Fibroblast of lung (primary cell): Measurements from ENCODE around the gene RBM45. TPM values are rescaled to one million over a fixed set of nuclear protein-coding genes. Genes with fewer than 3 reads are reported as not detected.

Source experiments
- DNase-seq, 2 donors: peaks; one replicate each; pipeline versions ENCODE4 v3.0.0 to v3.0.0-alpha.2; 2010; ENCODE audit warnings: low read depth in 2 of 2
- H2AFZ ChIP-seq: 2 replicates; pipeline ENCODE4 v1.5.1; 2012; ENCODE audit warnings: low read length, control low read depth, inconsistent platforms
- H3K27ac ChIP-seq: 2 replicates; pipeline ENCODE4 v1.5.1; 2011; ENCODE audit warnings: low read length, control low read depth; ENCODE audit not compliant: insufficient read depth
- H3K27me3 ChIP-seq: 2 replicates; pipeline ENCODE4 v1.5.1; 2011; ENCODE audit warnings: mild to moderate bottlenecking, low read length; ENCODE audit not compliant: control insufficient read depth, insufficient read depth
- H3K36me3 ChIP-seq: 2 replicates; pipeline ENCODE4 v1.5.1; 2011; ENCODE audit warnings: low read length; ENCODE audit not compliant: control insufficient read depth, insufficient read depth
- H3K4me1 ChIP-seq: 2 replicates; pipeline ENCODE4 v1.5.1; 2011; ENCODE audit warnings: low read length; ENCODE audit not compliant: control insufficient read depth, insufficient read depth; ENCODE audit errors: extremely low read depth
- H3K4me2 ChIP-seq: 2 replicates; pipeline ENCODE4 v1.5.1; 2011; ENCODE audit warnings: low read length, control low read depth; ENCODE audit not compliant: insufficient read depth; ENCODE audit errors: extremely low read depth
- H3K4me3 ChIP-seq, 4 experiments: fragments of 200-600 bp in 1 of 4; sonication (generic) in 1 of 4; replicated peaks in 1 of 4; 2 replicates each; pipeline ENCODE4 v1.5.1; 2011 to 2016; ENCODE audit warnings: low read length in 4 of 4, low read depth in 3 of 4, mild to moderate bottlenecking in 3 of 4, control low read depth in 2 of 4, inconsistent platforms in 1 of 4, mixed read lengths in 1 of 4; ENCODE audit not compliant: insufficient read depth in 1 of 4; ENCODE audit errors: control extremely low read depth in 1 of 4
- H3K79me2 ChIP-seq: 2 replicates; pipeline ENCODE4 v1.5.1; 2012; ENCODE audit warnings: mild to moderate bottlenecking, low read length, inconsistent platforms; ENCODE audit not compliant: control insufficient read depth, insufficient read depth
- H3K9ac ChIP-seq: 2 replicates; pipeline ENCODE4 v1.5.1; 2011; ENCODE audit warnings: mild to moderate bottlenecking, low read length, control low read depth; ENCODE audit not compliant: insufficient read depth
- H3K9me3 ChIP-seq: 2 replicates; pipeline ENCODE4 v1.5.1; 2012; ENCODE audit warnings: low read depth, low read length; ENCODE audit not compliant: control insufficient read depth, insufficient read depth
- H4K20me1 ChIP-seq: 2 replicates; pipeline ENCODE4 v1.5.1; 2011; ENCODE audit warnings: low read length; ENCODE audit not compliant: control insufficient read depth, insufficient read depth; ENCODE audit errors: extremely low read depth
- EZH2 ChIP-seq: IDR thresholded peaks from 2 replicates; pipeline ENCODE4 v1.5.1; 2012; ENCODE audit warnings: low read length, control low read depth, mild to moderate bottlenecking; ENCODE audit errors: missing control alignments
- polyA plus RNA-seq, 2 donors: library from polyadenylated mRNA; depleted of rRNA in 1 of 2; stranded (reverse) in 1 of 2; unstranded in 1 of 2; fragments of >200 nt; gene quantifications; 2 replicates each; pipeline ENCODE4 v1.2.1, GENCODE V29; 2011 to 2012; ENCODE audit warnings: missing spikeins in 1 of 2
- total RNA-seq: library from RNA; depleted of rRNA; stranded (reverse); fragments of >200 nt; gene quantifications from 2 replicates; pipeline ENCODE4 v1.2.1, GENCODE V29; 2014
- TF ChIP-seq, protein P1 (sequence below), 2 donors: IDR thresholded peaks in 1 of 2; conservative IDR thresholded peaks in 1 of 2; 1 replicate in 1 of 2; 2 replicates in 1 of 2; pipeline ENCODE4 v1.5.1; 2011 to 2012; ENCODE audit warnings: low read length in 2 of 2, control low read depth in 1 of 2, inconsistent platforms in 1 of 2, low read depth in 1 of 2, mild to moderate bottlenecking in 1 of 2

The RBM45 gene
- total and polyA plus RNA-seq, 2 donors (not counting 1 experiment from before 2014, with no cell fraction given), result 22.8 to 23.5 TPM

DNA sequence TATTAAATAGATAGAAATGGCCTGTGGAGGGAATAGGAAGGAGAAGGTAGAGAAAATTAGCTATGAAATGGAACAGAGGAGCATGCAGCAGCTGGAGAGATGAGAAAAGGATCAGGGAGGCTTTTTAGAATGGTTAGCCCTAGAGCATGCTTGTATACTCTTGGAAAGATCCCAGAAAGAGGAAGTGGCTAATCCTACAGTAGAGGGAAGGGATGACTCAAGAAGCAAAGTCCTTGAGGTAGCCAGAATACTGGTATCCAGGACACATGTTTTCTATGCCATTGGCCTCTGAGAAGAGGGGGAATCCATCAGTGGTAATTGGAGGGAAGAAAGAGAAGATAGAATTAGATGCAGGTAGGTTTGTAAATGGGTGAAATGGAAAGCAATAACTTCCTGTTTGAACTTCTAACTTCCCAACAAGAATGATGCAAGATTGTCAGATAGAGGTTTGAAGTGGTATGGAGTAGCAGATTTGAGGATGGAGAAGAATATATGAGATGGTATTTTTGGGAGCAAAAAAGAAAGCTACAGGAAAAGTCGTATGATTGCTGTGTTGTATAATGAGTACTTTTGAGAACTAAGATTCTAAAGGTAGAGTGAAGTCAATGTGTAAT is 64.9 kb downstream of the RBM45 start:
- H4K20me1 ChIP-seq, result no peaks in the 10 kb centered on the region
- no peak overlapping the region for H2AFZ ChIP-seq
- no peaks in the 10 kb centered on the region for H3K9me3 ChIP-seq
- no peaks in the 10 kb centered on the region for H3K4me1 ChIP-seq
- no peak overlapping the region for H3K4me3 ChIP-seq
- no peak for TF ChIP-seq EZH2
- TF ChIP-seq, protein P1, sequence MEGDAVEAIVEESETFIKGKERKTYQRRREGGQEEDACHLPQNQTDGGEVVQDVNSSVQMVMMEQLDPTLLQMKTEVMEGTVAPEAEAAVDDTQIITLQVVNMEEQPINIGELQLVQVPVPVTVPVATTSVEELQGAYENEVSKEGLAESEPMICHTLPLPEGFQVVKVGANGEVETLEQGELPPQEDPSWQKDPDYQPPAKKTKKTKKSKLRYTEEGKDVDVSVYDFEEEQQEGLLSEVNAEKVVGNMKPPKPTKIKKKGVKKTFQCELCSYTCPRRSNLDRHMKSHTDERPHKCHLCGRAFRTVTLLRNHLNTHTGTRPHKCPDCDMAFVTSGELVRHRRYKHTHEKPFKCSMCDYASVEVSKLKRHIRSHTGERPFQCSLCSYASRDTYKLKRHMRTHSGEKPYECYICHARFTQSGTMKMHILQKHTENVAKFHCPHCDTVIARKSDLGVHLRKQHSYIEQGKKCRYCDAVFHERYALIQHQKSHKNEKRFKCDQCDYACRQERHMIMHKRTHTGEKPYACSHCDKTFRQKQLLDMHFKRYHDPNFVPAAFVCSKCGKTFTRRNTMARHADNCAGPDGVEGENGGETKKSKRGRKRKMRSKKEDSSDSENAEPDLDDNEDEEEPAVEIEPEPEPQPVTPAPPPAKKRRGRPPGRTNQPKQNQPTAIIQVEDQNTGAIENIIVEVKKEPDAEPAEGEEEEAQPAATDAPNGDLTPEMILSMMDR (conservative IDR thresholded peaks at IDR 0.05 in 1 of 2, IDR thresholded peaks at IDR 0.05 in 1 of 2; ENCODE audit: low read depth in 1 of 2, low read length in 2 of 2), result no peak
- no peaks in the 10 kb centered on the region for H3K79me2 ChIP-seq
- peak in 1 of 2 donors; percentile 64 for DNase-seq
- H3K36me3 ChIP-seq, result no peaks in the 10 kb centered on the region
- no peak overlapping the region for H3K9ac ChIP-seq
- H3K27ac ChIP-seq, result no peak overlapping the region
- no peak overlapping the region for H3K4me2 ChIP-seq
- no peaks in the 10 kb centered on the region for H3K27me3 ChIP-seq

Other genes starting within 250 kb of the RBM45 start
- 0.33 TPM in 1 of 2 replicates, not detected in the other for gene PDE11A, start 39.7 kb upstream of the RBM45 start, total RNA-seq
- gene PDE11A, start 39.7 kb upstream of the RBM45 start, polyA plus RNA-seq, result 0.01 and 0.03 TPM in 2 replicates
- 2.1 and 5.3 TPM in 2 replicates for gene OSBPL6, start 82.1 kb downstream of the RBM45 start, total RNA-seq
- 1.0 and 3.5 TPM in 2 replicates for gene OSBPL6, start 82.1 kb downstream of the RBM45 start, polyA plus RNA-seq